Measurements from ENCODE around the gene GPM6B.

DNA sequence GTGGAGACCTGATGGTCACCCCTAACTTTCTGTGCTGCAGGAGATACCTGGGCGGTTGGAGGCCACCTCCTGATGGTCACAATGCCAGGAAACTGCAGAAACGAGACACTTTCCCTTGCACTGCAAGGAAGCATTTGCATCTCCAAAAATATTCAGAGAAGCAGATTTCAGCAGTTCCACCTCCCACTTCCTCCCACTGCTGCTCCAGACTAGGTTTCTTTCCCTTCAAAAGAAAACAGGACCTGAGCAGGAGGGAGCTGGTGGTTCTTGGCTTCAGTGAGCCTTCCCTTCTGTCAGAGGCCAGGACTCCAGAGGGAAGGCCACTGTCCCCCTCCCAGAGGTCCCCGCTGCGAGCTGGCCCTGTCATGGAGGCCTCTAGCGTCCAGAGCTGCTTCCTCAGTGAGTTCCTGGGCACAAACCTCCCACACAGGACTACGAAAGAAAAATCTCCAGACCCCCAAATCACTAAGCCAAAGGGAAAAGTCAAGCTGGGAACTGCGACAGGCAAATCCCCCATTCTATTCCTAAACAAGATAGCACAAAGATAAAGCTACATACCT is 35.9 kb downstream of the GPM6B start:
- TF ChIP-seq, protein P1, sequence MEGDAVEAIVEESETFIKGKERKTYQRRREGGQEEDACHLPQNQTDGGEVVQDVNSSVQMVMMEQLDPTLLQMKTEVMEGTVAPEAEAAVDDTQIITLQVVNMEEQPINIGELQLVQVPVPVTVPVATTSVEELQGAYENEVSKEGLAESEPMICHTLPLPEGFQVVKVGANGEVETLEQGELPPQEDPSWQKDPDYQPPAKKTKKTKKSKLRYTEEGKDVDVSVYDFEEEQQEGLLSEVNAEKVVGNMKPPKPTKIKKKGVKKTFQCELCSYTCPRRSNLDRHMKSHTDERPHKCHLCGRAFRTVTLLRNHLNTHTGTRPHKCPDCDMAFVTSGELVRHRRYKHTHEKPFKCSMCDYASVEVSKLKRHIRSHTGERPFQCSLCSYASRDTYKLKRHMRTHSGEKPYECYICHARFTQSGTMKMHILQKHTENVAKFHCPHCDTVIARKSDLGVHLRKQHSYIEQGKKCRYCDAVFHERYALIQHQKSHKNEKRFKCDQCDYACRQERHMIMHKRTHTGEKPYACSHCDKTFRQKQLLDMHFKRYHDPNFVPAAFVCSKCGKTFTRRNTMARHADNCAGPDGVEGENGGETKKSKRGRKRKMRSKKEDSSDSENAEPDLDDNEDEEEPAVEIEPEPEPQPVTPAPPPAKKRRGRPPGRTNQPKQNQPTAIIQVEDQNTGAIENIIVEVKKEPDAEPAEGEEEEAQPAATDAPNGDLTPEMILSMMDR (IDR thresholded peaks at IDR 0.05) = no peak
- no peak for TF ChIP-seq EP300 (IDR thresholded peaks at IDR 0.05)

All from tibial nerve (tissue), 4 donors.